Posterior vena cava (tissue), 2 donors: ENCODE measurements around the gene DNAJC16. TPM values are rescaled to one million over a fixed set of nuclear protein-coding genes. Genes with fewer than 3 reads are reported as not detected.

Experiments used
- total RNA-seq, 2 donors: library from RNA; stranded (reverse); fragmentation: NEBNext Ultra II Directional; extraction: Animal tissue kit (Norgen Biotek cat#: 25700); gene quantifications; one replicate each; pipeline ENCODE4 v1.2.1, GENCODE V29; 2021
- donor health status: DM: yes; HTN: yes; CAD: no.
- donor health status: DM: yes; HTN: yes; CAD: no.

The DNAJC16 gene
- total RNA-seq, 2 donors from 2014 or later = 12.4 to 14.2 TPM

Other genes with a start within 250 kb of the DNAJC16 start
- gene EFHD2, start 117.0 kb upstream of the DNAJC16 start, total RNA-seq = 10 to 100 TPM; 33.4 to 39.8 TPM
- gene CTRC, start 88.4 kb upstream of the DNAJC16 start, total RNA-seq = 1 to 10 TPM in 1 of 2 donors, not detected in 1; 1.8 TPM
- gene CELA2A, start 70.1 kb upstream of the DNAJC16 start, total RNA-seq = 1 to 10 TPM in 1 of 2 donors, not detected in 1; 1.6 TPM
- gene CELA2B, start 50.7 kb upstream of the DNAJC16 start, total RNA-seq = under 1 TPM in 1 of 2 donors, not detected in 1; 0.33 TPM
- gene CASP9, start 2.6 kb upstream of the DNAJC16 start, total RNA-seq = 10 to 100 TPM in 1 of 2 donors, 1 to 10 TPM in 1; 9.7 to 10.8 TPM
- under 1 TPM in 1 of 2 donors, not detected in 1; 0.14 TPM for gene AGMAT, start 58.2 kb downstream of the DNAJC16 start, total RNA-seq
- 10 to 100 TPM; 23.8 to 27.4 TPM for gene DDI2, start 90.6 kb downstream of the DNAJC16 start, total RNA-seq
- 10 to 100 TPM; 62.6 to 75.9 TPM for gene PLEKHM2, start 157.5 kb downstream of the DNAJC16 start, total RNA-seq
- gene SLC25A34, start 209.4 kb downstream of the DNAJC16 start, total RNA-seq = 1 to 10 TPM; 1.2 to 1.6 TPM
- not detected for gene TMEM82, start 215.7 kb downstream of the DNAJC16 start, total RNA-seq
- gene FBLIM1, start 231.9 kb downstream of the DNAJC16 start, total RNA-seq = 100 to 1,000 TPM; 224 to 328 TPM